CD4-positive, alpha-beta T cell (primary cell): ENCODE results near the gene PIK3CG. TPM values are rescaled to one million over a fixed set of nuclear protein-coding genes. Genes with fewer than 3 reads are reported as not detected.

Source experiments
- ATAC-seq: fragments of 200-7000 bp; cut with Tn5 transposase; one replicate; pipeline ENCODE4 v1.10.0; 2022; ENCODE audit warnings: mild to moderate bottlenecking; ENCODE audit not compliant: poor library complexity
- CTCF ChIA-PET: fragments of 350-600 bp; sonication (Branson Sonifier 250); formaldehyde crosslinking; loops from one replicate; lab custom pipeline; 2021; ENCODE audit warnings: antibody characterized with exemption, inconsistent platforms; lab: Charles Lee
- POLR2A ChIA-PET: fragments of 350-600 bp; sonication (Branson Sonifier 250); formaldehyde crosslinking; loops from one replicate; lab custom pipeline; 2021; ENCODE audit warnings: antibody characterized with exemption, inconsistent platforms; lab: Charles Lee
- DNase-seq, 14 experiments: peaks; one replicate each; pipeline ENCODE4 v3.0.0-alpha.2; 2013 to 2020; ENCODE audit warnings: mixed read lengths in 2 of 14
- H3K27ac ChIP-seq, 2 donors: one replicate each; pipeline versions ENCODE4 v1.5.1 to v1.7.0; 2013; ENCODE audit warnings: low read length in 2 of 2, low read depth in 1 of 2, mild to moderate bottlenecking in 1 of 2
- H3K27me3 ChIP-seq, 2 experiments: 1 replicate in 1 of 2; 2 replicates in 1 of 2; pipeline versions ENCODE4 v1.6.1 to v1.7.0; 2013; ENCODE audit warnings: low read length in 2 of 2, control low read depth in 1 of 2, mild to moderate bottlenecking in 1 of 2, moderate library complexity in 1 of 2; ENCODE audit not compliant: insufficient read depth in 2 of 2, control insufficient read depth in 1 of 2
- H3K36me3 ChIP-seq: one replicate; pipeline ENCODE4 v1.6.1; 2013; ENCODE audit warnings: low read length, control low read depth; ENCODE audit not compliant: insufficient read depth
- H3K4me1 ChIP-seq: one replicate; pipeline ENCODE4 v1.6.1; 2013; ENCODE audit warnings: low read length, control low read depth; ENCODE audit not compliant: insufficient read depth
- H3K4me3 ChIP-seq: one replicate; pipeline ENCODE4 v1.5.1; 2013; ENCODE audit warnings: mild to moderate bottlenecking, low read length, moderate library complexity
- H3K9me3 ChIP-seq, 2 experiments: 1 replicate in 1 of 2; 2 replicates in 1 of 2; pipeline versions ENCODE4 v1.6.1 to v1.7.0; 2013; ENCODE audit warnings: low read length in 2 of 2, mild to moderate bottlenecking in 2 of 2, control low read depth in 1 of 2, moderate library complexity in 1 of 2; ENCODE audit not compliant: control insufficient read depth in 1 of 2, insufficient read depth in 1 of 2
- H3K27ac Mint-ChIP-seq: one replicate; pipeline ENCODE4 v1.8.0; 2020; ENCODE audit warnings: mixed read lengths
- H3K27me3 Mint-ChIP-seq: one replicate; pipeline ENCODE4 v1.8.0; 2021; ENCODE audit warnings: mixed read lengths
- H3K36me3 Mint-ChIP-seq: one replicate; pipeline ENCODE4 v1.8.0; 2021; ENCODE audit warnings: low read depth, mixed read lengths
- H3K4me1 Mint-ChIP-seq: one replicate; pipeline ENCODE4 v1.8.0; 2021; ENCODE audit warnings: low read depth, mixed read lengths
- H3K4me3 Mint-ChIP-seq: one replicate; pipeline ENCODE4 v1.8.0; 2020; ENCODE audit warnings: mild to moderate bottlenecking, mixed read lengths
- H3K9me3 Mint-ChIP-seq: one replicate; pipeline ENCODE4 v1.8.0; 2020; ENCODE audit warnings: mixed read lengths
- CTCF ChIP-seq: fragments of 200-600 bp; IDR thresholded peaks from one replicate; pipeline ENCODE4 v1.8.0; 2022; ENCODE audit warnings: antibody characterized with exemption, mild to moderate bottlenecking
- intact Hi-C, 2 experiments: fragments of 100-400 bp; cut with DNase I in 1 of 2; cut with micrococcal nuclease in 1 of 2; formaldehyde crosslinking; loops; one replicate each; pipeline versions ENCODE4 v1.15.1 to v1.9.0; 2023 to 2025; cut with DNase I, micrococcal nuclease
- total RNA-seq, 174 experiments: library from RNA in 2 of 174; stranded (reverse) in 2 of 174; gene quantifications; one replicate each; pipeline ENCODE4 v1.2.3 and lab custom pipeline; 2021 to 2026

PIK3CG gene
- total RNA-seq, 2 experiments from 2014 or later = 20.8 to 21.2 TPM

- no peak for DNase-seq
- Histone ChIP-seq H3K27me3 (peaks cover 0 to 4% of the 10 kb centered on the region in 2 experiments), H3K4me1 (no peaks in the 10 kb centered on the region), H3K4me3 (no peak overlapping the region), H3K36me3 (no peaks in the 10 kb centered on the region), H3K9me3 (no peaks in the 10 kb centered on the region), H3K27ac (no peak overlapping the region)
- no peaks in the 10 kb centered on the region for H3K4me1 Mint-ChIP-seq
- TF ChIP-seq CTCF = no peak
- POLR2A ChIA-PET = no interaction called here
- no peaks in the 10 kb centered on the region for H3K27me3 Mint-ChIP-seq
- no peak overlapping the region for H3K27ac Mint-ChIP-seq
- H3K36me3 Mint-ChIP-seq = no peaks in the 10 kb centered on the region
- CTCF ChIA-PET = interaction anchor here (1.2 kb wide), 1 partner anchor 9 kb away, joined by 4 read pairs; no protein-coding TSS in a partner anchor
- H3K9me3 Mint-ChIP-seq = no peaks in the 10 kb centered on the region
- ATAC-seq = no peak
- intact Hi-C loops = no loop called here
- H3K4me3 Mint-ChIP-seq = no peak overlapping the region
Measured at GRCh38 chr7:106841896-106842390, 23.1 kb upstream of the PIK3CG start.

- no peak for TF ChIP-seq CTCF
- ChIA-PET POLR2A (no interaction called here), CTCF (no interaction called here)
- intact Hi-C loops = no loop called here
- ATAC-seq (no peak), DNase-seq (no peak)
- no peak overlapping the region for H3K27ac Mint-ChIP-seq
- no peaks in the 10 kb centered on the region for H3K36me3 ChIP-seq
- H3K4me3 ChIP-seq = no peak overlapping the region
- no peaks in the 10 kb centered on the region for H3K9me3 ChIP-seq
- no peaks in the 10 kb centered on the region for H3K36me3 Mint-ChIP-seq
- H3K4me1 Mint-ChIP-seq = no peaks in the 10 kb centered on the region
- no peaks in the 10 kb centered on the region for H3K9me3 Mint-ChIP-seq
- H3K27ac ChIP-seq = no peak overlapping the region
- H3K27me3 Mint-ChIP-seq = no peaks in the 10 kb centered on the region
- H3K27me3 ChIP-seq = peaks cover 0 to 4% of the 10 kb centered on the region in 2 experiments
- H3K4me1 ChIP-seq = no peaks in the 10 kb centered on the region
- H3K4me3 Mint-ChIP-seq = no peak overlapping the region
Measured at GRCh38 chr7:106844279-106844997, 20.6 kb upstream of the PIK3CG start.

- ChIA-PET POLR2A (no interaction called here), CTCF (no interaction called here)
- no peak overlapping the region for H3K4me3 ChIP-seq
- no peak for TF ChIP-seq CTCF
- H3K4me1 Mint-ChIP-seq = no peaks in the 10 kb centered on the region
- ATAC-seq (no peak), DNase-seq (no peak)
- no peak overlapping the region for H3K27ac ChIP-seq
- H3K27ac Mint-ChIP-seq = no peak overlapping the region
- H3K27me3 ChIP-seq = peaks cover 0 to 4% of the 10 kb centered on the region in 2 experiments
- H3K36me3 Mint-ChIP-seq = no peaks in the 10 kb centered on the region
- intact Hi-C loops = no loop called here
- no peaks in the 10 kb centered on the region for H3K27me3 Mint-ChIP-seq
- no peaks in the 10 kb centered on the region for H3K4me1 ChIP-seq
- no peaks in the 10 kb centered on the region for H3K36me3 ChIP-seq
- H3K4me3 Mint-ChIP-seq = no peak overlapping the region
- H3K9me3 Mint-ChIP-seq = no peaks in the 10 kb centered on the region
- no peaks in the 10 kb centered on the region for H3K9me3 ChIP-seq
Measured at GRCh38 chr7:106848049-106848448, 17.0 kb upstream of the PIK3CG start.
